Jurkat, Clone E6-1 (cell line): ENCODE results near the gene ZCCHC9.
"Not testable (repeated sequence)": the region's sequence is repeated elsewhere in the genome, so short reads cannot be mapped to it uniquely, and the experiment has no call there.

Source experiments
- DNase-seq: peaks from one replicate; pipeline ENCODE4 v3.0.0-alpha.2; 2011; ENCODE audit warnings: low read depth, low spot score
- H3K4me3 ChIP-seq: 2 replicates; pipeline ENCODE4 v1.5.1; 2011; ENCODE audit warnings: mild to moderate bottlenecking, low read length, control low read depth, moderate library complexity

ZCCHC9 gene

DNA sequence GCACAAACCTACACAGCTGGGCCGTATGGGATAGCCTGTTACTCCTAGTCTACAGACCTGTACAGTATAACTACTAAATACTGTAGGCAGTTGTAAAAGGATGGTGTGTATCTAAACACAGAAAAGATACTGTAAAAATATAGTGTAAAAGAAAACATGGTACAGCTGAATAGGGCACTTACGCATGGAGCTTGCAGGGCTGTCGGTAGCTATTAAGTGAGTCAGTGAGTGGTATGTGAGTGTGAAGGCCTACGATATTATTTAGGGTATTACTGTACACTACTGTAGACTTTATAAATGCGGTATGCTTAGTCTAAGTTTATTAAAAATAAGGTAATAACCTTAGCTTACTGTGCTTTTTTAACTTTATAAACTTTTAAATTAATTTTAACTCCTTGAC, 1.2 kb downstream of the ZCCHC9 start:
- no peak for DNase-seq
- H3K4me3 ChIP-seq, result peak overlapping the region; percentile 81

DNA sequence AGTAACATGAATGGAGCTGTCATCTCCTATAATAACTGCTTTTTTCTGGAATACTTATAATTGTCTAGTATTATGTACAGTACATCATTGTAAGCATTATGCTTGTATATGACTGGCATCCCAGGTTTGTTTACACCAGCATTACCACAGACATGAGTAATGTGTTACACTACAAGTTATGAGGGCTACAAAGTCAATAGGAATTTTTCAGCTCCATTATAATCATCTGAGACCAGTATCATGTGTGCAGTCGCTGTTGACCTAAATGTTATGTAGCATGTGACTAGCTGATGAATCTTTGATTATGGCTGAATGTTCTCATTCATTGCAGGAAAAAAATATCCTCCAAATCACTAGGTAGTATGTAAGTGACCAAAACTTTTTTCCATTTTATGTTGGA, 2.2 kb downstream of the ZCCHC9 start:
- H3K4me3 ChIP-seq, result no peak overlapping the region
- DNase-seq, result no peak

DNA sequence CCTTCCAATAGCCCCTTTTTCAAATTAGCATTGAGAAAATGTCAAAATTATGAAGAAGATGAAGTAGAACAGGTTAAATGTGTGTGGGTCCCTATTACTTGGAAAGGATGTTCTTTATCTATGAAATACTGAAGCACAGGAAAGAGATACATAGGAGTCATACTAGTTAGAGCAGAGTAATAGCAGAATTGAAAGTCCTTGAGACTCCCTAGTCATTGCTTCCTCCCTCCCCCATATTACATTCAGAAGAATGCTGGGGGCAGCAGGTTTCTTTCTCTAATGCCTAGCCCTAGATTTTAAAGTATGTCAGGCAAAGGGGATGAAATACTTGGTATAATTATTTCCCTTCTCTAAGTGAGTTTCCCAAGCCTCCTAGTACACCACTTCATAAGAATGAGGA, 4.4 kb downstream of the ZCCHC9 start:
- no peak for DNase-seq
- no peak overlapping the region for H3K4me3 ChIP-seq

DNA sequence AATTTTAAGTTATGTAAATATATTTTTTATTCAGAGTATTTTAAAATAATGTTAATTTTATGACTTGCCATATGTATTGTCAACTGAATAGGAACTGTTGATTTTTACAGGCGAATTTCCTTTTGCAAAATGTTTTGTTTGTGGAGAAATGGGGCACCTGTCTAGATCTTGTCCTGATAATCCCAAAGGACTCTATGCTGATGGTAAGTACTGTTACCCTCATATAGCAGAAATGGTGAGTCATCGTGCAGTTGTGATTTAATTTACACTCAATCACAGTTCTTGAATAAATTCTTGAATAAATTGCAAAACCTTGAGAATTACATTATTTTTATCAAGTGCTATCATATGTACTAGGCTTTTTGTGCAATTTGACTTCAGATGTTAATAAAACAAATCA, 7.4 kb downstream of the ZCCHC9 start:
- no peak for DNase-seq
- no peak overlapping the region for H3K4me3 ChIP-seq

DNA sequence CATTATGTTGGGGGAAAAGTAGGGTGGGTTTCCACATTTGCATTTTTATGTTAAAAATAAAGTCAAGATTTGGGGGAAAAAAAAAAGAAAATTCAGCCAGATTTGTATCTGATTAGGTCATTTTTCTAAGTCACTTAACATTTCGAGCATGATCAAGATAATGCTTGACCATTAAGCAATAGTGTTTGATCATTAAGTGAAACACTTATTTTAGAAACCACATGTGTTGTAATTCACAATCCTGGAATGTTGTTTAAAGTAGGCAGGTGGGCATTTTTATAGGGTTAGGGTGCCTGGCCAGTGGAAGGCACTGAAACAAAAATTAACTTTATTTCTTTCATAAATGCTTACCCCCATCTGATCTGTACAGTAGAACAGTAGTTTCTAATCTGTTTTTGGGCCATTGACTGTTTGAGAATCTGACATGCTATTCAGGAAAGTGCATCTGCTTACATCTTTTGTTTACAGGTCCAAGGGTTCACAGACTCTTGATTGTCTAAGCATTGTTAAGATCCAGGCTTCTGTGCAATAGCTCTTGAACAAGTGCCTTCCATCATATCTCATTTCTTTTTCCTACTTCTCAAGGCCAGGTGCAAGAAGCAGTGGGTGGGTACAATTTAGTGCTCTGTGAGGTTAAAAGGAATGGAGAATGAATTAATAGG, 9.1 kb downstream of the ZCCHC9 start:
- no peak overlapping the region for H3K4me3 ChIP-seq
- no peak for DNase-seq

DNA sequence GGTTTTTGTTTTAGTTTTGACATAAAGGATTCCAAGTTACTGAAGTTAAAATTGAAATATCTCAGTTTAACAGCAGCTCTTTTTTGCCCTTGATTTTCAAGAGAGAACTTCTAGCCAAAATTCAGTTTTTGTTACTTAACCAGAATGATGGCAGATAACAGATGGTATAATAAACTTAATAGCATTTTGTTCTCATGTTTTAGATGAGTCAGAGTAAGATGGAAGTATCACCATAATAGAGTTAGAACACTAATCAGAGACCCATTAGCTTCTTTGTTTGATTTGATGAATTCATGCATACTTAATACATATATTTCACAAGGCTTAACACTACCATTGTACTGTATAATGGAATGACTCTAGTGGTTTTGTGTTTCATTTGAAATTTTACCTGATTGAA, 11.9 kb downstream of the ZCCHC9 start:
- no peak for DNase-seq
- H3K4me3 ChIP-seq, result no peak overlapping the region

DNA sequence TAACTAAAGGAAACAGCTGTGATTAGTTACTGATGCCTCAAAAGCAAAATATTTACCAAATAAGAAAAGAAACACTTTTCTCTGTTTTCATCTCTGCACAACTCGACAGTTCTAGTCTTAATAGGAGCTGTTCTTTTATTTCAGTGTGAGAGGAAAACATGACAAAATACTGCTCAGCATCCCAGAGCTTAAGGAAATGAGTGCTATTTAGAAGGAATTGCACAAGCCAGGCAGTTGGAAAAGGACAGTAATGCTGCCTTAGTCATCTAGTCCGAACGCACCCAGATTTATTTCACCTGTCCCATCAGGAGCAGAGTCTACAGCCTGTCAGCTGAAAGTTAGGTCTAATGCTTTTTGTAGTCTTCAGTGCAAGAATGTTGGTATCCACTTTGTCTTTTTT, 12.3 kb downstream of the ZCCHC9 start:
- DNase-seq, result no peak
- no peak overlapping the region for H3K4me3 ChIP-seq

DNA sequence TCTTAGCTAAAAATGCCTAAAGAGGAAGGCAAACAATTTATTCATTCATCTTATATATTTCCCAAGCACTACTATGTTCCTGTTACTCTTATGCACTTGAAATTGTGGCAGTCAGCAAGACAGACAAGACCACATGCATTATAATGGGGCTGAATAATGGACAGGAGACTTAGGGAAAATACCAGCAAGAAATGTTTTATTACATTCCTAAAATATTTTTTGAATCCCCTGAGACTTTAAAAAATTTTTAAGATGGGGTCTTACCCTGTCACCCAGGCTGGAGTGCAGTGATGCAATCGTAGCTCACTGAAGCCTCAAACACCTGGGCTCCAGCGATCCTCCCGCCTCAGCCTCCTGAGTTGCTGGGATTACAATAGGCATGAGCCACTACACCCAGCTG, 13.2 kb downstream of the ZCCHC9 start:
- H3K4me3 ChIP-seq, result no peak overlapping the region
- DNase-seq, result no peak

DNA sequence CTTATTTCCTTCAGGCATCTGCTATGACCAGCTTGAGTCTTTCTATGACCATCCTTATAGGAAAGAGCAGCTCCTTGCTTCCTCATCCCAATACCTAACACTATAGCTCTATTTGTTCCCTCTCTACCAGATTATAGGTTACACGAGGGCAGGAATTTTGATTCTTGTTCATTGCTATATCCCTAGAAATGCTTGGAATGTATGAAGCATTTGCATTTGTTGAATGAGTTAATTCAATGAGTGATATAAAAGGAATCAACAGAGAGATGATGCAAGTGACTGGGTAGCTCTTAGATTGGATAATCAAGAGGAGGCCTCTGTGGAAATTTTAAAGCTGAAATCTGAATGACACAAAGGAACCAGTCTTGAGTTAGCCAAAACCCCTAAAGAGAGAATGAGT, 13.9 kb downstream of the ZCCHC9 start:
- no peak overlapping the region for H3K4me3 ChIP-seq
- DNase-seq, result no peak

DNA sequence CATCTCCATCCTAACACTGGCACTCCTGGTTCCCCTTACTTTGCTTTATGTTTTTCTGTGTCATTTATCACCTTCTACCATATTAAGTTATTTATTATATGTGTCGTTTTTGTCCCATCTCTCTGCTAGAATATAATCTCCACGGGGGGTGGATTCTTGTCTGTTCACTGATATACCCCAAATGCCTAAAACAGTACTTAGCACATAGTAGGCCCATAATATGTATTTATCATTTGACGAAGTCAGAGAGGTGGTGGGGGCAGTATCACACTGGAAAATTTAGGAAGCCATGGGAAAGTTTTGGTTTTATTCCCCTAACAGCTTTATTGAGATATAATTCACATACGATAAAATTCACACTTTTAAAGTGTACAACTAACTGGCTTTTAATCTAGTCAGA, 14.4 kb downstream of the ZCCHC9 start:
- no peak for DNase-seq
- H3K4me3 ChIP-seq, result no peak overlapping the region

DNA sequence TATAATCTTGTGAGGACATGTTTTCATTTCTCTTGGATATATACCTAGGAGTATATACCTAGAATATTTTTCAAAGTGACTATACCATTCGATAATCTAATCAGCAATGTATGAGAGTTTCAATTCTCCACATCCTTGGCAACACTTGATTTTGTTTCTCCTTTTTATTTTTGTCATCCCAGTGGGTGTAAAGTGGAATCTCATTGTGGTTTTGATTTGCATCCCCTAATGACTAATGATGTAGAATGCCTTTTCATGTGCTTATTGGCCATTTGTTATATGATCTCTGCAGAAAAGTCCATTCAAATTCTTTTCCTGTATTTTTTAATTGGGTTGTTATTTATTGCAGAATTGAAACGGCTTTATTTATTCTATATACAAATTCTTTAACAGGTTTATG, 15.2 kb downstream of the ZCCHC9 start:
- no peak overlapping the region for H3K4me3 ChIP-seq
- no peak for DNase-seq

DNA sequence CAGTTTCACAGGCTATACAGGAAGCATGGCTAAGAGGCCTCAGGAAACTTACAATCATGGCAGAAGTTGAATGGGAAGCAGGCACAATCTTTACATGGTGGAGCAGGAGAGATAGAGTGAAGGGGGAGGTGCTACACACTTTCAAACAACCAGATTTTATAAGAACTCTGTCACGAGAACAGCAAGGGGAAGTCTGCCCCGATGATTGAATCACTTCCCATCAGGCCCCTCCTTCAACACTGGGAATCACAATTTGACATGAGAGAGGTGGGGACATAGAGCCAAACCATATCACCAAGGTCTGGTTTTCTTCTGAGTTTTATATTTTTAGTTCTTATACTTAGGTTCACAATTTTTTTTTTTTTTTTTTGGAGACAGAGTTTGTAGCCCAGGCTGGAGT, 16.1 kb downstream of the ZCCHC9 start:
- no peak overlapping the region for H3K4me3 ChIP-seq
- no peak for DNase-seq

DNA sequence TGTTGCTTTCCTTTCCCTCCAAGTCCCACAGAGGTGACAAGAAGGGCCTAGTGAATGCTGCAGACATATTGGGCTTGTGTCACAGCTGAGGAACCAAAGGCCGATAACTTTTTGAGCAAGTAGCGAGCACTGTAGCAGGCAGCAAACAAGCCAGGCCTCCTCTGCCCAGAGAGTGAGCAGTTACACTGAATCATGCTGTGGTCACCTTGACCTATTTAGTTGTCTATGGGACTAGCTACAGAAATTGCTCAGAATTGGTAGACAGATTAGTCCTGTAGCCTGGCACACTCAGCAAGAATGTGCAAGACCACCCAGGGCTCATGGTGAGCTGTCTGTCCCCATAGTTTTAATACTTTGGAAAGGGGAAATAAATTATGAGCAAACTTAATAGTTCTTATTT, 25.2 kb downstream of the ZCCHC9 start:
- no peak for DNase-seq
- H3K4me3 ChIP-seq, result no peak overlapping the region

DNA sequence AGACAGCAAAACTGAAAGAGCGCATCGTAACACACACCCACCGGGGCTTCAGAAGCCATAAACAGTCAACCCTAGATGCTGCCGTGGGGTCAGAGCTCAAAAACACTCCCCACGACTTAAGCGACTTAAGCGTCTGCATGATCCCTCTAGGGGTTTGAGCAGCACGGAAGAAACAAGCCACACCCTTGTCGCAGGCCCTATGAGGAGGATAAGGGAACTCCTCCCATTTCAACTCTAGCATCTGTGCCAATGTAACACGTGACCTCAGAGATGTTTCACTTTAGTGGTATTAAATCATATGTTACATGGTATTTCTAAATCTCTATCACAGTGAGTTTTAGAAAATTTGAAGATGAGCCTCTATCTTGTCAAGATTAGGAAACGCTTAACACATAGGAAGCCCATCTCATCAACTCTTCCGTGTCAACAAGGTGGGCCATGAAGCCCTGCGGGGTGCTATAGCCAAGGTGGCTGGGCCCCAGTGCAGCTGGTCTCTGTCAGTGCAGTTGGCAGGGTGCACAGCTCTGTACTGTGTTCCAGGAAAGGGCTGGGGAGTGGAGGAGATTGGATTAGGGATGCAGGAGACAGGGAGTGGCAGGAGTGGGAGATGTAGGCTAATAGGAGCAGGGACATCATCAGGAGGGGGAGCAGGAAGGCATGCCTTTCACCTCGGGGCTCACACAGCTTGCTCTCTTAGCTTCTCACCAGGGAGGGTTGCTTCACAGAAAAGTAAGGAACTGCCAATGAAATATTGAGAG, 33.1 kb downstream of the ZCCHC9 start:
- no peak overlapping the region for H3K4me3 ChIP-seq
- DNase-seq, result no peak

DNA sequence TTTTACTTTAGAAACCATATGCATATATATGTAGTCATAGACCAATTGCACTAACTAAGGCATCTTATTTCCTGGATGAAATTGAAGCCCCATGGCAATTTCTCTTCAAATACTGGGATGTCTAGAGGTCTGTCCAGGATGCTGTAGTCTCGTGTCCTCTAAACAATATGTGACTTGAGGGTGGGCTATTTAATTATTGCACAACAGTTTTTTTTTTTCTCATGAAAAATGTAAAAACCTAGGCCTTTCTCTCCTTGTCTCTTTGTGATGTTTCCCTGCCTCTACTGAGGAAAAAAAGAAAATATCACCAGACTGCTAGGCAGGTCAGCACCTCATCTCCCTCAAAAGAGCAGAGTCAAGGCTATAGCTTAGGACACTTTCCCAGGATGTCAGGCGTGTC, 34.6 kb downstream of the ZCCHC9 start:
- H3K4me3 ChIP-seq, result no peak overlapping the region
- no peak for DNase-seq

DNA sequence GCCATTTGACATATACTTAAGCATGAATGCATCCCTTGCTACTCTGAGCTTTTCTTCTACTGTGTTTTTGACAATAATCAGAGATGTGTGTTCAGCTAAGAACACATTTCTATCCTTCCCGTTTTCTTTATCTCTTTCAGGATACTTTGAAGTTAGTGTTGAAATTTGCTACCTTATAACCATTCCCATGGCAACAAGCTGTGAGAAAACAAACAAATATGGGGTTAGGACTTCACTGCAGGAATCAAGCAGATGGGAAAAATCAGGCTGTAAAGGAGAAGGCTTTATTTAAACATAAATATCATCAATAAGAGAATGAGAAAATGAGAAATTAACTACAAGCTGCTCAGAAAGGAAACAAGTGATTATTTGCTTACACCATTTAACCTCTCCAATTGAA, 35.2 kb downstream of the ZCCHC9 start:
- no peak for DNase-seq
- no peak overlapping the region for H3K4me3 ChIP-seq

DNA sequence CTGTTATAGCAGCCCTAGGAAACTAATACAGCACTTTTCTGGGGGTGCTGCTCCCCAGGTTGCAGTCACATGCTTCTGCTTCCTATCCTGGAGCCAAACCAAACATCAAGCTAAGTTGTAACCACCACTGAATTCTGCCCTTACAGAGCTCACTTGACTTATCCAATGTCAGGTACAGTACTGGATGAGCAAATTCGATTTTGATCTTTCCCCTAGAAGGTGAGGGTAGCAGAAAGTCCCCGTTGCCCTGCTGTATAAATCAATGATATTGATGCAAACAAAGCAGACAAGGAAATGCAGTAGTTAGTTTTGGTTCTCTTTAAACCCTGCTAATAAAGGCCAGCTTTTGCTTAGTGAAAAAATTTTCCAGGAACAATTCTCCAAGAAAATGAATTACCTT, 36.4 kb downstream of the ZCCHC9 start:
- no peak overlapping the region for H3K4me3 ChIP-seq
- no peak for DNase-seq

DNA sequence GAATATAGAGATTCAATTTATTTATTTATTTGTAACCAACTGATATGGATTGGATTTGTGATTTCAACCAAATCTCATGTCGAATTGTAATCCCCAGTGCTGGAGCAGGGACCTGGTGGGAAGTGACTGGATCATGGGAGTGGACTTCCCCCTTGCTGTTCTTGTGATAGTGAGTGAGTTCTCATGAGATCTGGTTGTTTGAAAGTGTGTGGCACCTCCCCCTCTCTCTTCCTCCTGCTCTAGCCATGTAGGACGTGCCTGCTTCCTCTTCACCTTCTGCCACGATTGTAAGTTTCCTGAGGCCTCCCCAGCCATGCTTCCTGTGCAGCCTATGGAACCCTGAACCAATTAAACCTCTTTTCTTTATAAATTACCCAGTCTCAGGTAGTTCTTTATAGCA, 36.8 kb downstream of the ZCCHC9 start:
- DNase-seq, H3K4me3 ChIP-seq: not testable (repeated sequence)

DNA sequence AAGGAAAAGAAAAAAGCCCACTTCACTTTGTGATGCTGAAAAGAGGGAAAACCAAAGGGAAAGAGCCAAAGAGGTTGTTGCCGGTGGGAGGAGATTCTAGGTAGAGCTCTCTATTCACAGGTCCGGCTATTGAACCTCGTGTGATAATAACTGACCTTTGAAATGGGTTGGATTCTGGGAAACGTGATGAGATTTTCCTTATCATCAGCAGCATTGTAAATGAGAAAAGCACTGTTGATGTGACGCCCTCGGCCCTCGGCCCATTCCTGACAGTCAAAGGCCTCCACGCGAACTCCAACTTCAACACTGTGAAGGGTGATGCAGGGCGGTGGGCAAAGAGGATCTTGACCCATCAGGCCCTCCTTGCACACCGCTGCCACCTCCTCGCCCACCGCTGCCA, 43.3 kb downstream of the ZCCHC9 start:
- H3K4me3 ChIP-seq, result no peak overlapping the region
- no peak for DNase-seq

DNA sequence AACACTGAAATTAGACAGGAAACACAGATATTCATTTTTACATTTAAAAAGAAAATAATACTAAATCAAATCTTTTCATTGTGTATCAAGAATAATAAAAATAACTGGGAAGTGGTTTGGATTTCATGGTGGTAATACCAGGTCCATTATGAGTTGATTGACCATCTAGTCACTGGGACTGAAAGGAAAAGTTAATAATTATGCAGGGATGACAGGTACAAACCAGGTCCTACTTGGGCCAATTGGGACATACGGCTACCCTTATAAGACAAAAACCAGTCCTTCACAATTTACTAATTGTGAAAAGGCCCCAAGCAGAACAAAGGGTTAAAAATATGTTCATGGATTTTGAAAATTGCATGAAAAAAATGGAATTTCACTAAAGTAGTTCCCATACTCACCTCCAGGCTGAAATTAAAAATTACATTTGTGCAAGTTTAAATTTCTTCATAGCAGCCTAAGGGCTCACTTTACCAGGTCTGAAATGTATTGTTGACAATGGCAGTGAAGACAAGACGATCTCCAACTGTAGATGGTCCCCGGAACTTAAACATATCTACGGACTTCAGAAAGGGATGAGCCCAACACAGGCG, 44.1 kb downstream of the ZCCHC9 start:
- no peak for DNase-seq
- no peak overlapping the region for H3K4me3 ChIP-seq

DNA sequence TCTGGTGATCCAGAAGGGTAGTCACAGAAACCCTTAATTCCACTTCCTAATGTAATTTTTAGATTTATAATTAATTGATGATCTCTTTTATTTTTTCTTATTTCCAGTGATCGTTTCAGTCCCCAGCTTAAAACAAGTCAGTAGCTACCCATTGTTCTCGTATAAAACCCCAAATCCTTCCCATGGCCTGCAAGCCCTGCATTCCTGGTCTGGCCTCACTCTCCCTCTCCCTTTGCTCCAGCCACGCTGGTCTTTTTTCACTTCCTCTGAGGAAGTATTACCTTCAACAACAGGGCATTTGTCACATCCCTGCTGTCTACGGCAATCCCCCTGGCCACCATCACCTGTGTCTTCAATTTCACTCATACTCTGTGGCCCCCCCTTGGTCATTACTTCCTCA, 47.8 kb downstream of the ZCCHC9 start:
- DNase-seq, result no peak
- H3K4me3 ChIP-seq, result no peak overlapping the region
